ENCODE measurements around the gene RNLS. TPM values are rescaled to one million over a fixed set of nuclear protein-coding genes. Genes with fewer than 3 reads are reported as not detected.

The RNLS gene
- total and polyA plus RNA-seq, 2 of the 8 experiments (the other 6 are each of a cell fraction or from before 2014, with no cell fraction given): 7.5 to 12.7 TPM

- Histone ChIP-seq H3K36me3 (ENCODE audit: control insufficient read depth in 2 of 4, insufficient read depth in 4 of 4, low read length in 3 of 4) (no peaks in the 10 kb centered on the region), H4K20me1 (replicated peaks in 1 of 2; ENCODE audit: control insufficient read depth in 1 of 2, insufficient read depth in 2 of 2, low read length in 2 of 2) (no peaks in the 10 kb centered on the region), H2AFZ (ENCODE audit: low read length) (no peak overlapping the region), H2BK20ac (ENCODE audit: low read length) (no peak overlapping the region), H2BK5ac (ENCODE audit: low read depth, low read length) (no peak overlapping the region), H2AK5ac (ENCODE audit: low read depth, low read length) (no peak overlapping the region), H4K91ac (replicated peaks; ENCODE audit: insufficient read length, low read length) (no peak overlapping the region), H3K79me1 (ENCODE audit: low read depth, low read length) (no peaks in the 10 kb centered on the region), H3K9ac (replicated peaks in 1 of 4; ENCODE audit: extremely low read depth in 1 of 4, low read depth in 3 of 4, low read length in 3 of 4) (no peak overlapping the region), H3K23me2 (ENCODE audit: low read depth, low read length) (no peaks in the 10 kb centered on the region), H3K9me3 (ENCODE audit: insufficient read depth in 2 of 2, low read depth in 1 of 2, low read length in 1 of 2) (no peaks in the 10 kb centered on the region), H2BK12ac (ENCODE audit: low read depth, low read length) (no peak overlapping the region), H3K4me2 (ENCODE audit: insufficient read depth in 1 of 2, low read depth in 2 of 2, low read length in 2 of 2) (no peak overlapping the region), H3K56ac (replicated peaks; ENCODE audit: insufficient read length, low read depth, low read length) (no peak overlapping the region), H3K23ac (ENCODE audit: insufficient read length) (no peak overlapping the region), H3K4me3 (ENCODE audit: extremely low read depth in 1 of 4, insufficient read depth in 2 of 4, low read depth in 3 of 4, low read length in 4 of 4) (no peak overlapping the region), H2BK120ac (replicated peaks; ENCODE audit: low read depth, low read length) (no peak overlapping the region), H2BK15ac (ENCODE audit: low read length) (no peak overlapping the region), H3K14ac (ENCODE audit: insufficient read length) (no peak overlapping the region), H3K4ac (replicated peaks; ENCODE audit: insufficient read length, low read depth, low read length) (no peak overlapping the region), H4K5ac (ENCODE audit: insufficient read length, low read depth, low read length) (no peak overlapping the region), H4K8ac (ENCODE audit: extremely low read depth, insufficient read depth, low read length) (no peak overlapping the region), H3K18ac (ENCODE audit: extremely low read depth, low read length) (no peak overlapping the region), H3K4me1 (replicated peaks in 1 of 4; ENCODE audit: control insufficient read depth in 3 of 4, insufficient read depth in 4 of 4, low read length in 3 of 4) (no peaks in the 10 kb centered on the region), H3K27me3 (replicated peaks in 1 of 4; ENCODE audit: control insufficient read depth in 3 of 4, extremely low read depth in 1 of 4, insufficient read depth in 3 of 4, low read length in 3 of 4) (no peaks in the 10 kb centered on the region), H3K27ac (ENCODE audit: low read depth, low read length) (no peak overlapping the region), H3K79me2 (ENCODE audit: control insufficient read depth in 1 of 2, insufficient read depth in 2 of 2, low read length in 2 of 2) (no peaks in the 10 kb centered on the region)
- DNase-seq (ENCODE audit: low read depth in 1 of 2, low spot score in 2 of 2): no peak
- ChIA-PET POLR2A (ENCODE audit: partially characterized antibody) (interaction anchor here (1.2 kb wide), 1 partner anchor 124 kb away, joined by 3 read pairs; no protein-coding TSS in a partner anchor), CTCF (ENCODE audit: partially characterized antibody) (interaction anchor here (1.0 to 1.2 kb wide), 4 partner anchors 11 to 435 kb away, joined by 3 read pairs; no protein-coding TSS in a partner anchor)
- no peak for TF ChIP-seq POLR2A (IDR thresholded peaks at IDR 0.05; ENCODE audit: control extremely low read depth in 1 of 2, low read depth in 2 of 2, low read length in 2 of 2)
- TF ChIP-seq RXRA (IDR thresholded peaks at IDR 0.05; ENCODE audit: insufficient read depth, low read depth, low read length): no peak
- no peak for TF ChIP-seq NRF1 (IDR thresholded peaks at IDR 0.05; ENCODE audit: low read depth, low read length)
- no peak for TF ChIP-seq RBBP5 (IDR thresholded peaks at IDR 0.05; ENCODE audit: borderline replicate concordance, low read depth, low read length)
- TF ChIP-seq SP1 (IDR thresholded peaks at IDR 0.05; ENCODE audit: low read depth, low read length): no peak
- TF ChIP-seq CBX8 (IDR thresholded peaks at IDR 0.05; ENCODE audit: borderline replicate concordance, low read depth, low read length): no peak
- TF ChIP-seq KDM5A (IDR thresholded peaks at IDR 0.05; ENCODE audit: low read length): no peak
- no peak for TF ChIP-seq CTCF (IDR thresholded peaks at IDR 0.05; ENCODE audit: control extremely low read depth in 1 of 3, insufficient read depth in 1 of 3, low read depth in 1 of 3, low read length in 3 of 3)
- no peak for TF ChIP-seq EP300 (IDR thresholded peaks at IDR 0.05; ENCODE audit: borderline replicate concordance in 1 of 2, low read depth in 2 of 2, low read length in 2 of 2)
- no peak for TF ChIP-seq MAX (IDR thresholded peaks at IDR 0.05)
- TF ChIP-seq SUZ12 (IDR thresholded peaks at IDR 0.05; ENCODE audit: low read length): no peak
- no peak for TF ChIP-seq CHD1 (IDR thresholded peaks at IDR 0.05; ENCODE audit: low read depth, low read length)
- 92% methylated on average over 1 of the region's 2 CpGs; no CpG with 5 or more reads in 1 of the 2 experiments for WGBS, 2 experiments (ENCODE audit: extremely low coverage in 1 of 2, insufficient coverage in 1 of 2, insufficient read length in 1 of 2, insufficient replicate concordance in 2 of 2, low coverage in 1 of 2, low lambda C conversion rate in 2 of 2, missing lambda C conversion rate in 1 of 2)
- FAIRE-seq: no peak
Measured at GRCh38 chr10:88253622-88254021, 329.5 kb downstream of the RNLS start.
